Activated CD8-positive, alpha-beta memory T cell treated with anti-CD3 and anti-CD28 coated beads for 36 hours (primary cell): ENCODE data around the gene PGAM1. TPM values are rescaled to one million over a fixed set of nuclear protein-coding genes. Genes with fewer than 3 reads are reported as not detected.

Experiments used
- CTCF ChIA-PET: fragments of 350-600 bp; sonication (Branson Sonifier 250); formaldehyde crosslinking; loops from one replicate; lab custom pipeline; 2021; ENCODE audit warnings: antibody characterized with exemption; lab: Charles Lee
- POLR2A ChIA-PET: fragments of 350-600 bp; sonication (Branson Sonifier 250); formaldehyde crosslinking; loops from one replicate; lab custom pipeline; 2021; ENCODE audit warnings: antibody characterized with exemption; lab: Charles Lee
- total RNA-seq, 2 experiments: library from RNA; stranded (reverse); gene quantifications; one replicate each; pipeline ENCODE4 v1.2.3, GENCODE V29; 2021

The PGAM1 gene
- total RNA-seq, 2 experiments from 2014 or later = 1,302 to 1,307 TPM

- ChIA-PET CTCF (interaction anchor here (0.7 to 1.5 kb wide), 2 partner anchors 9 to 148 kb away, joined by 3 to 4 read pairs; no protein-coding TSS in a partner anchor), POLR2A (interaction anchor here (0.8 to 1.0 kb wide), 2 partner anchors 12 to 17 kb away, joined by 3 to 6 read pairs; no protein-coding TSS in a partner anchor)
Measured at GRCh38 chr10:97406064-97406463, 19.9 kb upstream of the PGAM1 start.

GRCh38 chr10:97406483-97406882 is 19.5 kb upstream of the PGAM1 start:
- POLR2A ChIA-PET = interaction anchor here (0.7 to 1.0 kb wide), 4 partner anchors 12 to 28 kb away, joined by 3 to 6 read pairs (median 3); no protein-coding TSS in a partner anchor

GRCh38 chr10:97407211-97407951 is 18.6 kb upstream of the PGAM1 start:
- ChIA-PET POLR2A (interaction anchor here (0.7 to 1.0 kb wide), 3 partner anchors 16 to 28 kb away, joined by 3 read pairs; no protein-coding TSS in a partner anchor), CTCF (interaction anchor here (0.7 to 2.9 kb wide), 15 partner anchors 12 to 146 kb away, joined by 3 to 13 read pairs (median 4); no protein-coding TSS in a partner anchor)

More at GRCh38 chr10:97406483-97406882, 19.5 kb upstream of the PGAM1 start:
- CTCF ChIA-PET = interaction anchor here (0.7 to 2.9 kb wide), 7 partner anchors 9 to 147 kb away, joined by 3 to 13 read pairs (median 4); no protein-coding TSS in a partner anchor

- POLR2A ChIA-PET = no interaction called here
- CTCF ChIA-PET = interaction anchor here (0.7 to 2.9 kb wide), 11 partner anchors 12 to 143 kb away, joined by 3 to 13 read pairs (median 4); no protein-coding TSS in a partner anchor
Measured at GRCh38 chr10:97407952-97408248, 18.1 kb upstream of the PGAM1 start.

- CTCF ChIA-PET = interaction anchor here (0.8 to 2.9 kb wide), 11 partner anchors 11 to 87 kb away, joined by 3 to 13 read pairs (median 4); no protein-coding TSS in a partner anchor
- POLR2A ChIA-PET = interaction anchor here (0.6 to 1.2 kb wide), 4 partner anchors 14 to 26 kb away, joined by 3 to 6 read pairs (median 4); no protein-coding TSS in a partner anchor
Measured at GRCh38 chr10:97408496-97408992, 17.4 kb upstream of the PGAM1 start.

GRCh38 chr10:97411406-97411805 is 14.6 kb upstream of the PGAM1 start:
- POLR2A ChIA-PET = interaction anchor here (1.0 to 2.8 kb wide), 2 partner anchors 10 to 16 kb away, joined by 3 to 20 read pairs; partner anchors contain the start of gene RRP12
- CTCF ChIA-PET = interaction anchor here (0.6 to 4.6 kb wide), 3 partner anchors 13 to 130 kb away, joined by 4 to 51 read pairs (median 4); partner anchors contain the start of gene PGAM1

- CTCF ChIA-PET = interaction anchor here (0.9 to 4.6 kb wide), 4 partner anchors 9 to 32 kb away, joined by 5 to 51 read pairs (median 14); partner anchors contain the start of genes EXOSC1, PGAM1 and ZDHHC16
- POLR2A ChIA-PET = interaction anchor here (2.8 to 4.8 kb wide), 3 partner anchors 11 to 15 kb away, joined by 20 to 73 read pairs (median 42); partner anchors contain the start of genes PGAM1 and RRP12
Measured at GRCh38 chr10:97412891-97413304, 13.1 kb upstream of the PGAM1 start.

- ChIA-PET POLR2A (interaction anchor here (4.8 kb wide), 1 partner anchor 11 kb away, joined by 42 read pairs; no protein-coding TSS in a partner anchor), CTCF (no interaction called here)
Measured at GRCh38 chr10:97416565-97416964, 9.4 kb upstream of the PGAM1 start.

- CTCF ChIA-PET = interaction anchor here (1.4 to 3.9 kb wide), 3 partner anchors 11 to 16 kb away, joined by 6 to 51 read pairs (median 6); no protein-coding TSS in a partner anchor
- POLR2A ChIA-PET = interaction anchor here (0.7 to 4.2 kb wide), 3 partner anchors 10 to 937 kb away, joined by 3 to 73 read pairs (median 3); no protein-coding TSS in a partner anchor
Measured at GRCh38 chr10:97423757-97424098, 2.3 kb upstream of the PGAM1 start.

- ChIA-PET CTCF (interaction anchor here (1.7 to 2.8 kb wide), 3 partner anchors 13 to 26 kb away, joined by 5 to 19 read pairs (median 13); partner anchors contain the start of gene RRP12), POLR2A (interaction anchor here (1.2 to 3.8 kb wide), 5 partner anchors 13 to 26 kb away, joined by 3 to 42 read pairs (median 6); partner anchors contain the start of gene RRP12)
Measured at GRCh38 chr10:97426776-97427570, 982 bp downstream of the PGAM1 start.

- POLR2A ChIA-PET = interaction anchor here (0.6 to 3.8 kb wide), 8 partner anchors 9 to 27 kb away, joined by 3 to 42 read pairs (median 4); partner anchors contain the start of gene RRP12
- CTCF ChIA-PET = interaction anchor here (0.6 to 2.8 kb wide), 4 partner anchors 14 to 85 kb away, joined by 3 to 19 read pairs (median 9); partner anchors contain the start of gene RRP12
Measured at GRCh38 chr10:97427571-97428179, 1.7 kb downstream of the PGAM1 start.

- ChIA-PET POLR2A (interaction anchor here (0.9 to 3.8 kb wide), 5 partner anchors 10 to 28 kb away, joined by 3 to 42 read pairs (median 6); partner anchors contain the start of gene RRP12), CTCF (interaction anchor here (0.7 to 2.8 kb wide), 4 partner anchors 15 to 42 kb away, joined by 4 to 19 read pairs (median 9); no protein-coding TSS in a partner anchor)
Measured at GRCh38 chr10:97428572-97428981, 2.6 kb downstream of the PGAM1 start.

GRCh38 chr10:97434055-97434454 is 8.1 kb downstream of the PGAM1 start:
- CTCF ChIA-PET = interaction anchor here (0.9 to 1.5 kb wide), 4 partner anchors 11 to 279 kb away, joined by 3 to 5 read pairs (median 4); partner anchors contain the start of genes EXOSC1 and MARVELD1
- POLR2A ChIA-PET = interaction anchor here (0.7 to 1.4 kb wide), 2 partner anchors 25 to 671 kb away, joined by 3 to 6 read pairs; no protein-coding TSS in a partner anchor

- ChIA-PET POLR2A (interaction anchor here (0.7 to 1.4 kb wide), 3 partner anchors 26 to 671 kb away, joined by 3 to 6 read pairs (median 3); no protein-coding TSS in a partner anchor), CTCF (interaction anchor here (1.1 to 1.5 kb wide), 3 partner anchors 10 to 279 kb away, joined by 3 to 5 read pairs (median 4); partner anchors contain the start of genes EXOSC1 and MARVELD1)
Measured at GRCh38 chr10:97434557-97434956, 8.6 kb downstream of the PGAM1 start.

GRCh38 chr10:97435211-97435610 is 9.2 kb downstream of the PGAM1 start:
- ChIA-PET POLR2A (interaction anchor here (0.7 kb wide), 1 partner anchor 28 kb away, joined by 3 read pairs; no protein-coding TSS in a partner anchor), CTCF (no interaction called here)

GRCh38 chr10:97442277-97442676 is 16.3 kb downstream of the PGAM1 start:
- POLR2A ChIA-PET = interaction anchor here (0.7 to 3.4 kb wide), 2 partner anchors 14 to 16 kb away, joined by 3 to 22 read pairs; no protein-coding TSS in a partner anchor
- CTCF ChIA-PET = interaction anchor here (0.7 to 1.6 kb wide), 3 partner anchors 28 to 81 kb away, joined by 3 to 4 read pairs (median 3); no protein-coding TSS in a partner anchor
